NB4 (cell line): Measurements from ENCODE around the gene TAP2.

Source experiments
- CTCF ChIP-seq: IDR thresholded peaks from one replicate; pipeline ENCODE4 v1.5.1; 2012; ENCODE audit warnings: low read depth, low read length
- MAX ChIP-seq: IDR thresholded peaks from 2 replicates; pipeline ENCODE4 v1.6.1; 2011; ENCODE audit warnings: low read depth, low read length
- MYC ChIP-seq: IDR thresholded peaks from 2 replicates; pipeline ENCODE4 v1.6.1; 2011; ENCODE audit warnings: low read depth, low read length
- POLR2A ChIP-seq: IDR thresholded peaks from 2 replicates; pipeline ENCODE4 v1.6.1; 2011; ENCODE audit warnings: mild to moderate bottlenecking; ENCODE audit not compliant: insufficient read length; ENCODE audit errors: extremely low read depth

- no peak for TF ChIP-seq MAX
- no peak for TF ChIP-seq CTCF
- no peak for TF ChIP-seq POLR2A
- TF ChIP-seq MYC, result no peak
These were observed 21.8 kb downstream of the TAP2 start, which contains the start of gene HLA-DOB for GRCh38 chr6:32816746-32817204.
